ENCODE results near the gene OLFM3. TPM values are rescaled to one million over a fixed set of nuclear protein-coding genes. Genes with fewer than 3 reads are reported as not detected.

OLFM3 gene
- total and polyA plus RNA-seq, 10 of the 15 experiments (the other 5 are each of a cell fraction or from before 2014, with no cell fraction given), result 0.09 to 0.33 TPM; not detected in 8

GRCh38 chr1:101849356-101849755, 147.4 kb downstream of the OLFM3 start (continued):
- TF ChIP-seq ZNF384 (IDR thresholded peaks at IDR 0.05; ENCODE audit: borderline replicate concordance, low read depth, low read length), result no peak
- TF ChIP-seq NFIC (IDR thresholded peaks at IDR 0.05; ENCODE audit: low read depth, low read length), result no peak
- no peak for TF ChIP-seq PAX5 (IDR thresholded peaks at IDR 0.05; ENCODE audit: borderline replicate concordance, low read depth, low read length)
- TF ChIP-seq ZSCAN29 (IDR thresholded peaks at IDR 0.05), result no peak
- TF ChIP-seq NR2C2 (IDR thresholded peaks at IDR 0.05; ENCODE audit: borderline replicate concordance, control insufficient read depth, insufficient read length, low read depth), result no peak

DNA sequence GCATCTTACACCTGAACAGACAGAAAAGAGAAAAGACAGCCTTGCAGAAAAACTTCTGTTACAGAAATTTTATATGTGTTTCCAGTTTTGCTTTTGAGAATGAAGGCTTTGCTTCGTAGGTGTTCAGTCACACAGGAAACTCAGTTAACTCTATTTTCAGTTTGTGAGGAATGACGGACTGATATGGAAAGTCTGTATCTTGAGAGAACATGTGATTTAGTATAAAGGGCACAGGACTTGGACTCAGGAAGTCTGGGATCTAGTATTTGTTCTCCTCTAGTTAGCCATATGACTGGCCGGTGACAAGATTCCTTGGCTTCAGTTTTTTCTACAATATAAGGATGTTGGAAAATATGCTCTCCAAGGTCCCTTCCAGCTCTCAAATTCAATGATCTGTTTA, 149.1 kb downstream of the OLFM3 start:
- intact Hi-C loops (cut with micrococcal nuclease; ENCODE audit: unreplicated experiment) (no loop called here), in situ Hi-C loops (cut with MboI) (no loop called here)
- TF ChIP-seq RCOR1 (conservative IDR thresholded peaks at IDR 0.05; ENCODE audit: low read depth, low read length) (no peak), SREBF1 (IDR thresholded peaks at IDR 0.05; ENCODE audit: low read length) (no peak), MEF2B (IDR thresholded peaks at IDR 0.05; ENCODE audit: partially characterized antibody, poor library complexity, severe bottlenecking) (no peak), ZNF274 (IDR thresholded peaks at IDR 0.05; ENCODE audit: insufficient read depth, insufficient read length) (no peak), STAT1 (conservative IDR thresholded peaks at IDR 0.05) (no peak), MXI1 (IDR thresholded peaks at IDR 0.05; ENCODE audit: low read depth, low read length) (no peak), ZZZ3 (IDR thresholded peaks at IDR 0.05; ENCODE audit: control insufficient read depth, insufficient read length, low read depth) (no peak), POLR2AphosphoS5 (IDR thresholded peaks at IDR 0.05; ENCODE audit: low read length) (no peak), NR2C2 (IDR thresholded peaks at IDR 0.05; ENCODE audit: borderline replicate concordance, control insufficient read depth, insufficient read length, low read depth) (no peak), EED (IDR thresholded peaks at IDR 0.05; ENCODE audit: low read depth) (no peak), RUNX3 (IDR thresholded peaks at IDR 0.05; ENCODE audit: low read length) (no peak)
- TF ChIP-seq, protein P1, sequence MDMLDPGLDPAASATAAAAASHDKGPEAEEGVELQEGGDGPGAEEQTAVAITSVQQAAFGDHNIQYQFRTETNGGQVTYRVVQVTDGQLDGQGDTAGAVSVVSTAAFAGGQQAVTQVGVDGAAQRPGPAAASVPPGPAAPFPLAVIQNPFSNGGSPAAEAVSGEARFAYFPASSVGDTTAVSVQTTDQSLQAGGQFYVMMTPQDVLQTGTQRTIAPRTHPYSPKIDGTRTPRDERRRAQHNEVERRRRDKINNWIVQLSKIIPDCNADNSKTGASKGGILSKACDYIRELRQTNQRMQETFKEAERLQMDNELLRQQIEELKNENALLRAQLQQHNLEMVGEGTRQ (IDR thresholded peaks at IDR 0.05; ENCODE audit: borderline replicate concordance, low read depth, low read length), result no peak
- TF ChIP-seq, protein P2, sequence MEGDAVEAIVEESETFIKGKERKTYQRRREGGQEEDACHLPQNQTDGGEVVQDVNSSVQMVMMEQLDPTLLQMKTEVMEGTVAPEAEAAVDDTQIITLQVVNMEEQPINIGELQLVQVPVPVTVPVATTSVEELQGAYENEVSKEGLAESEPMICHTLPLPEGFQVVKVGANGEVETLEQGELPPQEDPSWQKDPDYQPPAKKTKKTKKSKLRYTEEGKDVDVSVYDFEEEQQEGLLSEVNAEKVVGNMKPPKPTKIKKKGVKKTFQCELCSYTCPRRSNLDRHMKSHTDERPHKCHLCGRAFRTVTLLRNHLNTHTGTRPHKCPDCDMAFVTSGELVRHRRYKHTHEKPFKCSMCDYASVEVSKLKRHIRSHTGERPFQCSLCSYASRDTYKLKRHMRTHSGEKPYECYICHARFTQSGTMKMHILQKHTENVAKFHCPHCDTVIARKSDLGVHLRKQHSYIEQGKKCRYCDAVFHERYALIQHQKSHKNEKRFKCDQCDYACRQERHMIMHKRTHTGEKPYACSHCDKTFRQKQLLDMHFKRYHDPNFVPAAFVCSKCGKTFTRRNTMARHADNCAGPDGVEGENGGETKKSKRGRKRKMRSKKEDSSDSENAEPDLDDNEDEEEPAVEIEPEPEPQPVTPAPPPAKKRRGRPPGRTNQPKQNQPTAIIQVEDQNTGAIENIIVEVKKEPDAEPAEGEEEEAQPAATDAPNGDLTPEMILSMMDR (IDR thresholded peaks at IDR 0.05 in 2 of 3, conservative IDR thresholded peaks at IDR 0.05 in 1 of 3; ENCODE audit: control insufficient read depth in 2 of 3, extremely low read depth in 1 of 3, insufficient read depth in 1 of 3, low read depth in 3 of 3, low read length in 3 of 3), result no peak
- Histone ChIP-seq H3K27me3 (replicated peaks in 1 of 2; ENCODE audit: control insufficient read depth in 2 of 2, insufficient read depth in 2 of 2, low read length in 1 of 2) (peaks cover 0 to 2% of the 10 kb centered on the region in 2 experiments; a peak in 1 of 4 replicates), H3K36me3 (ENCODE audit: control insufficient read depth in 2 of 2, insufficient read depth in 2 of 2, low read length in 1 of 2) (no peaks in the 10 kb centered on the region), H3K79me2 (ENCODE audit: control insufficient read depth, insufficient read depth, low read length) (no peaks in the 10 kb centered on the region), H3K27ac (ENCODE audit: control insufficient read depth, insufficient read depth) (no peak overlapping the region), H2AFZ (ENCODE audit: control insufficient read depth, low read depth, low read length) (no peak overlapping the region), H3K9me3 (replicated peaks; ENCODE audit: control insufficient read depth, insufficient read depth, low read length) (no peaks in the 10 kb centered on the region), H3K4me1 (ENCODE audit: control insufficient read depth, insufficient read depth, low read length) (no peaks in the 10 kb centered on the region), H3K9ac (ENCODE audit: control insufficient read depth, insufficient read depth, low read length) (no peak overlapping the region), H3K4me3 (no peak overlapping the region), H3K4me2 (ENCODE audit: control insufficient read depth, insufficient read depth) (no peak overlapping the region), H4K20me1 (ENCODE audit: control insufficient read depth, insufficient read depth) (no peaks in the 10 kb centered on the region)
- no TSS peak for BruUV-seq (replicated peaks)
- ATAC-seq, result no peak
- ChIA-PET POLR2A (no interaction called here), SMC1A (ENCODE audit: uncharacterized antibody, unreplicated experiment) (interaction anchor here (1.8 kb wide), 1 partner anchor 8 kb away, joined by 8 read pairs; no protein-coding TSS in a partner anchor), CTCF (no interaction called here), RAD21 (ENCODE audit: unreplicated experiment) (no interaction called here)
- no peak for DNase-seq (ENCODE audit: low read depth, low spot score)
- WGBS (ENCODE audit: insufficient coverage, insufficient replicate concordance, low lambda C conversion rate, missing lambda C conversion rate), result 35% methylated on average over 3 of the region's 3 CpGs
- no peak for FAIRE-seq

Data from GM12878 (cell line).